ENCODE data around the gene DIO3.

The DIO3 gene

DNA sequence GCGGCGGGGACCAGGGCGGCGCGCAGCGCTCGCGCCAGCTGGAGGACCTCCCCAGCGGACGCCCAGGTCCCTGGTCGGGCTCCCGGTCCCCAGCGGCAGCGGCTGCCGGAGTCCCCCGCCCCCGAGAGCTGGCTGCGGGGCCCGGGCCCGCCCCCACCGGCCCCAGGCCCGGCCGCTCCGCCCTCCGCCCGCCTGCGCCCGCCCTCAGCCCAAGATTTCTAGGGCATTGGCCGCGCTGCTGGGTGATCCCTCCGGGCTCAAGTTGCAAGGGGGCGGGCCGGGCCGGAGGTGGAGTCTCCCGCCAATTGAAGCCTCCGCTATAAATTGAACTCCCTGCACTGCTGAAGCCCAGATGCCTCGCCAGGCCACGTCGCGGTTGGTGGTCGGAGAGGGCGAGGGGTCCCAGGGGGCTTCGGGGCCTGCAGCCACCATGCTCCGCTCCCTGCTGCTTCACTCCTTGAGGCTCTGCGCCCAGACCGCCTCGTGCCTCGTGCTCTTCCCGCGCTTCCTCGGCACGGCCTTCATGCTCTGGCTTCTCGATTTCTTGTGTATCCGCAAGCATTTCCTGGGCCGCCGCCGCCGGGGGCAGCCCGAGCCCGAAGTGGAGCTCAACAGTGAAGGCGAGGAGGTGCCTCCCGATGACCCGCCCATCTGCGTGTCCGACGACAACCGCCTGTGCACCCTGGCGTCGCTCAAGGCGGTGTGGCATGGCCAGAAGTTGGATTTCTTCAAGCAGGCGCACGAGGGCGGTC lies at the start of gene DIO3:
Gene DIO3 (plus strand): TSS at position 351 of the 752 bp plus-strand sequence.
- no peak for DNase-seq

DNA sequence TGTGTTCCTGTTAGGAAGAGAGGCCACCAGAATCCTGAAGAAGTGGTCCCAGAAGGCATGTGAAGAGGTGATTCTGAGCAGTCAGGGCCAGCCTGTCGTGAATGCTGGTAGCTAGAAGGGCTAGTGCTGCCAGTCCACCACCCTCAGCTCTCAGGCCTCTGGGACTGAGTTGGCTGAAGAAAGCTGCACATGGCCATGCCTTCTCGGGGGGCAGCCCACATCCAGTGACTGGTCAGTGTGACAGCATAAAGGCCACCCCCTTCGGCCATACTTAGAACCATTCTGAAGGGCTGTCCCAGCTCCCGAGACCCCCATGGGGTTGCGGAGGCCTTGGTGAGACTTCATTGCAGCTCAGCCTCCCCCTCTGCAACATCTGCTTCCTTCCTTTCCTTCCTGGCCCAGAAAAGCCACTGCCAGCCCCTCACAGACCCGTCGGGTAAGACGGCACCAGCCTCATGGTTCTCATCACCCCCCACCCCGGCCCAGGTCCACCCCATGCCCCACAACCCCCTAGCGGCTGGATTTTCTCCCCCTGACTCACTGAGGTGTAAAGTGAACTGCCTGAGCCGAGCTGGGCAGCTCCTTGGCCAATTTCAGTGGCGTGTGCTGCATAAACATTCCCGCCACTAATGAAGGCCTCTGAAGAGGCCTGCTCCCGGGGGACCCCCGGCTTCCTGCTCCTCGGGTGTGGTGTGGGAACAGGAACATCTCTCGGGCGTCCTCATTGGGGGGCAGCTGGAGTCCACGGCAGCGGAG lies 49.5 kb upstream of the DIO3 start:
- DNase-seq, result no peak

DNA sequence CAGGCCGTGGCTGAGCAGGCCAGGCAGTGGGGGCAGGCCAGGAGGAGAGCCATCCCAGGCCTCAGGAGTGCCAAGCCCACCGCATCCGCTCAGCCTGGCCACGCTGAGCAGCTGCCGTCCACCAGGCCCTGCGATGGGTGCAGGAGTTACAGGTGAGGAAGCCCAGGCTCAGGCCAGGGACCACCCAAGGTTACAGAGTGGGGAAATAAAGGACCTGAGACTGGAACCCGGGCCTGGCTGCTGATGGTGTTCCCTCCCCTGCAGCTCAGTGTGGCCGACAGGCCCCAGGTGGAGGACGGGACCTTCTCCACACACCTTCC lies 49.0 kb upstream of the DIO3 start:
- no peak for DNase-seq

DNA sequence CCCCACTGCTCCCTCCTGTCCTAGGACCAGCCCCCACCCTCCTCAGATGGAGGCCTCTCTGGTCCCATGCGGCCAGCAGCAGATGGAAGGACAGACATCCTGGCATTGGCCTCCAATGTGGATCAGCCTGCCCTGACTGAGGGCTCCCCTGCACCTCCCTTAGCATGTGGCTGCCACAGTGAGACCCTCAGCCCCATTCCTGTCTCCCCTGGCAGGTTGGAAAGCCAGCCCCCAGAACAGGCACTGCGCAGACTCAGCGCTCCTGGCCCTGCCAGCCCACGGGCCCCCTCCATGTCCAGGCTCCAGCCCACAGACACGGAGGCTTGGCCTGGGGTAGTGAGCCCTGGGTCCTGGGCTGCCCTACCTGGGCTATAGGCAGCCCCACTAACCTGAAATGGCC lies 47.2 kb upstream of the DIO3 start:
- no peak for DNase-seq

DNA sequence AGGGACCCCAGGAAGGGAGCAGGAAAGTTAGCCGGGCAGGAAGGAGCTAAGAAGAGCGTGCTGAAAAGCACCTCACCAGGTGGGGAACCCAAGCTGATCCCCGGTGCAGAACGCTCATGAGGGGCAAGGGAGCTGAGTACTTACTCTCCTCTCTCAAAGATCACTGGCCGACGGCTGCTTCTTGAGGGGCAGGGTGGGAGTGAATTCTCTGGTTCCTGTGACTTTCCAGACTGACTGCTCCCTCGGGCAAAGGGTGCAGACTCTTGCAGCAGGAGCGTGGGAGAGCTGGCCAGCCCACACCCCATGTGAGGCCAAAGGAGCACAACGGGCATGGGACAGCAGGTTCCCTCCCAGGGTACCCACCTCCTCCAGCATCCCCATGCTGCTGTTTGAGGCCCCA lies 44.9 kb upstream of the DIO3 start:
- DNase-seq, result no peak

DNA sequence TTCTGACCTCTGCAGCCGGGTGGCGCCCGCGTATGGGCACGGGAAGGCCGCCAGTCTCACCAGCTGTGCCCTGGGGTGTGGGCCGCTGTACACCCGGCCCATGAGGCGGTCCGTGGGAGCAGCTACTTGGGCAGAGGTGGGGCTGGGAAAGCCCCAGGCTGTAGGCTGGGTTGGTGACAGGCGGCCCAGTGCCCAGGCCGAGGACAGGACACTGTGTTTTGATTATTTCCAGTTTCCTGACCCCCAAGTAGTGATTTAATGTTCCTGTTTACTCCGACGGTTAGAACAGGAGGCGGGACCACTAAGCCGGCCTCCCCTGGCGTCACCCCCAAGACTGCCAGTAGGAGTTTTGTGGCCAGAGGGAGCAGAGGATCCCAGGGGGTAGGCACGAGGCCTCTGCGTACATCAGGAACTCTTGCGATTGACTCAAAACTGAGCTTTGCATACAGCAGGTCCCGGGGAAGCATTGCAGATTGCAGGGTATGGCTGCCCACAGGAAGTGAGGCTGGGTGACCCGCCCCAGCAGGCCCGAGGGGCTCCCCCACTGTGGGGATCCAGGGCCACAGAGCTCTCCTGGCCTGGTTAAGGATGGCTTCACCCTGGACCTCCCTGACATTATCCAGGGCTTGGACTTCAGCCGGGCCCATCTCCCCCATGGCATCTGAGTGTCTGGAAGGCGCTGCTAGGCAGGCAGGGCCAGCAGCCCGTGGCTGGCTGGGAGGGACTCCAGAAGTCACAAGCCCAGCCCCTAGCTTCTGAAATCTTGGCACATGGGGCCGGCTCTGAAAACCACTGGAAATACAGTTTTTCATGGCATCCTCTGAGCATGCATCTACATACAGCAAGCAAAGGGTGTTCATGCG lies 42.5 kb upstream of the DIO3 start:
- no peak for DNase-seq

DNA sequence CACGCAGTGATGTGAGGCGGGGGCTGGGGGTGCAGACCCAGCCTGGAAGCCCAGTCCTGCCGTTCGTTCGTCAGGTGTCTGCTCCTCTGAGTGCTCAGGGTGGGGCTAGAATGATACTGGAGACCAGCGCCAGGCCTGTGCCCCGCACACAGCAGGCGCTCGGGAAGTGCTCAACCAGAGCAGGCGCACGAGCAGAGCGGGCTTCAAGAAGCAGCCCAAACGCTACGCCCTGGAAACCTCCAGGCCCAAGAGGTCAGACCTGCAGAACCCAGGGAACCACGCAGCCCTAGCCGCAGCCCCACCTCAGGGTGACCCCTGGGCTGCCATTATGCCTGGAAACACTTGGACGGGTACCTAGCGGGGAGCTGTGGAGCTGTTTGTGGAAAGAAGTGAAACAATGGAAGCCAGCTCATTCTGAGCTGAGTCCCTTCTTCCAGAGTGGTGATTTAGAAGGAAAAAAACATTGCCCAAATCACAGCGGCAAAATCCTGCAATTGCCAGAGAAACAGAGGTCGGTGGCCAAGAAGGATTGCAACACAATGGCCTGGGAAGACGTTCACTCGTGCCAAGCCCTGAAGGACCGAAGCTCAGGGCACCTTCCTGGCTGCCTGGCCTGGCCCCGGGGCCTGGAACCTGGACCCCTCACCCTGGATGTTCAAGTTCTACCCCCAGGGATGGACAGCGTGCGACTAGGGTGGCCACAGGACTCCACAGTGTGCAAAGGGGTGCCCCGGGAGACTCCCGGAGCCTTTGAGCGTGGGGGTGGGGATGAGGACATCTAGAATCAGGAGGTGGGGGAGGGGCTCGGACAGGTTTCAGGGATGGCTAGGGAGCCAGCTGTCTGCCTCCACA lies 40.4 kb upstream of the DIO3 start:
- no peak for DNase-seq

DNA sequence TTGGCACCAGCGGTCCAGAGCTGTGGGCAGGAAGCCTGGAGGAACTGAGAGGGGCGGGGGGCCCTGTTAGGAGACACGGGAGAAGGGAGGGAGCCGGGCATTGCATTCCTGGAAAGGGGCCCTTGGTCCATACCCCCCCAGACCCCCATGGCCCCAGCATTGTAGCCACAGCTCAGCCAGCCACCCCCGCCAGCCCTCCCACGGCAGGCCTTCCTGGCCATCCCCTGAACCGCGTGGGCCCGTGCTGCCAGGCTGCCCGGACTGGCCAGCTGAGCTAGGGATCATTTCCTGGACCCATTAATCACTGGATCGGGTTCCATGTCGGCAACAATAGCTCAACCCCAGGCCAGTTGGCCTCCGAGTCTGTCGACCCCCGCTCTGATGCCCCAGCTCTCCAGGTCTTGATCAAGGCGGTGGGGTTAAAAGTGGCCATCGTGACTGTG lies 39.8 kb upstream of the DIO3 start:
- DNase-seq, result no peak

DNA sequence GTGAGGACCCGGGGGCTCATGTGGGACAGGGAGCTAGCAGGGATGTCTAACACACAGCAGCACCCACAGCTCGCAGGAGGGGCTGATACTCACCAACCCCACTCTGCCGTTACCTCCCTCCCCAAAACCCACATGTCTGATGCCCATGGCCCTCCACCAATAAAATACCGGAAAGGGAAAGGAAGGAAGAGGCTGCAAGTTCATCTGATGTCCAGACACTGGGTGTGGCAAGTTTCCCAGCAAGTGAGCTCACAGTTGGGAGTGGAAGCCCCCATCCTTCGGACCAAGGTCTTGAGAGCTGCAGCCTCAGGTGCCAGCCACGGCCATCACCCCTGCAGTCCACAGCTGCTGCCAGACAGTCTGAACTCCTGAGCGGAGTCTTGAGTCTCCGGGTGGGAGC lies 39.3 kb upstream of the DIO3 start:
- no peak for DNase-seq

DNA sequence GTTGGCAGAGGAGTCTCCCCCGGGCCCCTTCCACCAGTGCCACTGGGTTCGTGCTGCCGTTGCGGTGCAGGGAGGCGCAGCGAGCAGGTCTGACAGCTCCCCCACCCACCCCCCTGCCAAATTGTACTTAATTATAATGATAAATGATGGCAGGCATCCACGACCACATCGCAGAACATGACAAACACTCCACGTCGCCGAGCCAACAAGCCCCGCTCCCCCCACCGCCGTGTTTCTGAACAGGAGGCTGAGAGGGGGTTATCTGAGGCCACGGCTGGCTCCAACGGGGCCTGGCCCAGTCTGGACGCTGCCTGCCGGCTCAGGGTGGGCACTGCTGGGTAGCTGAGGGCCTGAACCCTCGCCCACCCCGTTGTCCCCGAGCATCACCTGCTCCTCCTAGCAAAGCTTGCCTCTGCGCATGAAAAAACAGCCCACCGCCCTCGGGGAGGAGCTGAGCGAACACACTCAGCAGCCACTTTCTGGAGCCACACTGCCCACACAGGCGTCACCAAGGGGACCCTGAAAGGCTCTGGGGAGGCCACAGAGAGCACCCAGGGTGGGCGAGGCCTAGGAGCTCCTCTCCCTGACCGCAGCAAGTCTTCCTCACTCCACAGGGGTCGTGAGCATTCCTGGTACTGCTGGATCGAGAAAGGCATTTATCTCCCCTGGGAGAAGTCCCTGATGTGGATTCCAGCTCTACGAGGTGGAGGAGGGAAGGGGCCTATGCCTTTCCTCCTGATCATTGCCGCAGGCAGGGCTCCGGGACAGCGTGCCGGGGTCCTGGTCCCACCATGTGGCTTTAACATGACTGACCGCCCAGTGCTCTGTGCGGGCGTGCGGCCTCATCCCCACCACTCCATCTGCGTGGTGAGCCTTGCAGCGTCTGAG lies 35.4 kb upstream of the DIO3 start:
- DNase-seq, result no peak

DNA sequence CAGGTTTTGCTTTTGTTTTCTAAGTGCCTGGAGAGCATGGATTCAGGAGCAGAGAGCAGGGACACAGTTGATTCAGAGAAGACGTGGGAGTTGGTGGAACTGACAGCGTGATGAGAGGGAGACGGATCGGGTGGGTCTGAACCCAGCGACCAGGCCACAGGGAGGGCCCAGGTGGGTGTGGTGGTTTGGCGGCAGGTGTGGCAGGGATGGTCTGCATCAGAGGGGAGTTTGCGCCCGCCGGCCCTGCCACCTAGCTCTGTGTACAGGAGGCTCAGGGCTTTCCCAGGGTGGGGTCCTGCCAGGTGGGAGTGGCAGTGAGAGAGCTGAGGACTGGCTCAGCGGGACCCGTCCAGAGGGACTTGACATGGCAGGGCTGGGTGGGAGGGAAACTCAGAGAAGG lies 33.3 kb upstream of the DIO3 start:
- no peak for DNase-seq

DNA sequence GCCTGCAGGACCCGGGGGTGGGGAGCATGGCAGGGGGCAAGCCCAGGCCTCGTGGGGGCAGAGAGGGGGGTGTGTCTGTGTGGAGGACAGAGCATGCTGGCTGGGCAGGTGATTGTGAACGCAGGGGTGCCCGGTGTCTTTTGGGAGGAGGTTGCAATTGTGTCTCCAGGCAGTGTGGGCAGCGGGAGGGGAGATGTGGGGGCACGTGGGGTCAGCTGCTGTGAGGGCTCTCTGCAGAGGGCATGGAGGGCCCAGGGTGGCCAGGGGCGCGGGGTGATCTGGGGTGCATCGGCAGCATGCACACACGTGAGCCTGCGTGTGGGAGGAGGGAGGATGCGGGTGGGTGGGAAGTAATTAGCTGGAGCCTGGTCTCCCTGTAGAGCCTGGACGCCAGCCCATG lies 32.2 kb upstream of the DIO3 start:
- DNase-seq, result no peak

DNA sequence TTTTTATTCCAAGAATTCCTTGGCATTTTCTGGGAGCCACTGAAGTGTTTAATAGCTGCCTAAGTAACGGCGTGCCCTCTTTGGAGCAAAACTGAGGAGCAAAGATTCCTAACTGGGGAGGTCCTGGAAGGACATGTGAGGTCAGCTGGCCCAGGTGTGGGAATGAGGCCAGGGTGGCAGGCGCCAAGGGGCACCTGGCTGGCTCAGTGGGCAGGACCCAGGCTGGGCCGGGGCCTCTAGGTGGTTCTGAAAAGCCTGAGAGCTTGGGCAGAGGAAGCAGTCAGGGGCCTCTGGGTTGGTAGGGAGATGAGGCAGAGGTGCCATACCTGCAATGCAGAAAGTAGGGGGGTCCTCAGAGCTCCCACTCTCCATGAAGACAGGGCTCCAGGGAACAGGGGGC lies 27.1 kb upstream of the DIO3 start:
- no peak for DNase-seq

DNA sequence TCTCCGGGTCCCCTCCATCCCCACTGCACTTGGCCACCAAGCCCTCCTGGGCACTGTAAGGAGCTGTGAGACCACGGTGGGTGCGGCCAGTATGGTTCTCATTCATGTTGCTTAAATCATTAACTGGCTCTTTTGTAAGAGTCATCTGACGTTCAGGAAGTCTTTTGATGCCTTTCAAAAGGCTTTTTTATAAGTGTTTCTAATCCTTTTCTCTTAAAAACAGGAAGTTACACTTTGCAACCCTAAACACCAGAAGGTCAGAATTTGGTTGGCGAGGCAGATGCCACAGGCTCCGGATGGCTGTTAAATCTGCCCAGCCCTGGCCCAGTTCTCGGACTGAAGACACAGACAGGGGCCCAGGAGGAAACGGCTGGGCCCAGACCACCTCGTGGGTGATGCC lies 26.1 kb upstream of the DIO3 start:
- DNase-seq, result no peak

DNA sequence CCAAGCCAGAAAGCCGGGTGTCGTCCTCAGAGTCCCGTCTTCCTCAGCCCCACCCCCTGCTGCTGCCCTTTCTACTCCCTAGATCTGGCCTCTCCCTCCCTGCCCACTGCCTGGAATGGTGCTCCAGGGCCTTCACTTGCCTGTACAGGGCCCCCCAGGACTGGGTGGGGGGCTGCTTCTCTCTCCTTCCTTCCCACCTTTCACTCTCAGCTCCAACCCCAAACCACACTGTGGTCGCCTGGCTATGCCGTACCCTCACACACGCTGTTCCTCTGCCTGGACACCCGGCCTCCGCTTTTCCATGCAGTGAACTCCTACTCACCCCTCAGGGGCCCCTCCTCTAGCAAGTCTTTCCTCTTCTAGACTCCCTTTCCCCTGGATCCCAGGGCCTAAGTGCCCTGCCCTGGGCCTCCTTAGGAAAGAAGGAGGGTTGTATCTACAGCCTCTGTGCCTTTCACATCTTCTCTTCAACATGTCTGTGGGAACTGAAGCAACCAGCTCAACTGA lies 25.5 kb upstream of the DIO3 start:
- no peak for DNase-seq

DNA sequence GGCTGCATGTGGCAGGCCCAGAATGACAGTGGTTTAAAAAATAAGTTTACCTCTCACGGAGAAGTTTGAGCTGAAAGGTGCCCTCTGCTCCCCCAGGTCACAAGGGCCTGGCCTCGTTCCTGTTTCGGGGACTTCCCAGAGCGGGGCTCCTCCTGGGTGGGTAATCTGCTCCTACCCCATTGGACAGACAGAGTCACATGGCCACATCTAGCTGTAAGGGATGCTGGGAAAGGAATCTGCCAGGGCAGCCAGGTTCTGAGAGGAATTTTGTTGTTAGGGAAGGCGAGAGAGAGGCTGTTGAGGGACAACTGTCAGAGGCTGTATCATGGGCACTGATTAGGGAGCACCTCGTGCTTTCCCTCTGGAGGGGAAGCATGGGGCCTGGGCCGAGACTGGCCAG lies 24.0 kb upstream of the DIO3 start:
- no peak for DNase-seq

DNA sequence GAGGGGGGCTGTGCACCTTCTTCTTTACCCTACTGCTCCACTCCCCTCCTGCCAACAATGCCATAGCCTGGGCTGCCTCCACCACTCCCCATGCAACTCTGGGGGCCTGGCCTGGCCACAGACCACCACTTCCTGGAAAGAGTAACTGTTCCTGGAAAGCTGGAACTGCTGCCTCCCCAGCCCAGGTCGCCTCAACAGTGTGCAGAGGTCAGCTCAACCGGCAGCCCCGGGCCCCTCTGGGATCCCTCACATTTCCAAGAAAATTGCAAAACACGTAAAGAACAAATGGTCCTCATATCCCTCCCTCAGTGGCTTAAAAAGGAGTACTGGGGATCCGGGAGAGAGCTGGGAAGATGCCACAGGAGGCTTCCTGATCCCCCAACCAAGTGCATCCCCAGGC lies 22.4 kb upstream of the DIO3 start:
- no peak for DNase-seq

DNA sequence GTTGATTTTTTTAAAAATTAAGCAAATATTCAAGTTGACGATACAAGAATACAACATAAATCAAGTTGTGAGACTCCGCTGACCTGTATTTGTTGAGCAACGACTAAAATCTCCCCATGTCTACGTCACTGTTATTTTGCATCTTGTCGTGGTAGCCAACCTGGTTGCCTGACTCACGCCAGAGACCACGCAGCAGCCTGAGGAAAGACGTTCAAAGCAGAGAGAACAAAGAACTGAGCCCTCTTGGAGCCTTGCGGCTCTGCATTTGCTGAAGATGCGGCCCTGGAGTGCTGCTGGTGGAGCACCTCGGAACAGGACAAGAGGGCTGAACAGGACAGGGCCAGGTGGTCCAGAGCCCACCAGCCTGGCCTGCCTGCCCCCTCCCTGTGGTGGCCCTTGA lies 21.4 kb upstream of the DIO3 start:
- no peak for DNase-seq

DNA sequence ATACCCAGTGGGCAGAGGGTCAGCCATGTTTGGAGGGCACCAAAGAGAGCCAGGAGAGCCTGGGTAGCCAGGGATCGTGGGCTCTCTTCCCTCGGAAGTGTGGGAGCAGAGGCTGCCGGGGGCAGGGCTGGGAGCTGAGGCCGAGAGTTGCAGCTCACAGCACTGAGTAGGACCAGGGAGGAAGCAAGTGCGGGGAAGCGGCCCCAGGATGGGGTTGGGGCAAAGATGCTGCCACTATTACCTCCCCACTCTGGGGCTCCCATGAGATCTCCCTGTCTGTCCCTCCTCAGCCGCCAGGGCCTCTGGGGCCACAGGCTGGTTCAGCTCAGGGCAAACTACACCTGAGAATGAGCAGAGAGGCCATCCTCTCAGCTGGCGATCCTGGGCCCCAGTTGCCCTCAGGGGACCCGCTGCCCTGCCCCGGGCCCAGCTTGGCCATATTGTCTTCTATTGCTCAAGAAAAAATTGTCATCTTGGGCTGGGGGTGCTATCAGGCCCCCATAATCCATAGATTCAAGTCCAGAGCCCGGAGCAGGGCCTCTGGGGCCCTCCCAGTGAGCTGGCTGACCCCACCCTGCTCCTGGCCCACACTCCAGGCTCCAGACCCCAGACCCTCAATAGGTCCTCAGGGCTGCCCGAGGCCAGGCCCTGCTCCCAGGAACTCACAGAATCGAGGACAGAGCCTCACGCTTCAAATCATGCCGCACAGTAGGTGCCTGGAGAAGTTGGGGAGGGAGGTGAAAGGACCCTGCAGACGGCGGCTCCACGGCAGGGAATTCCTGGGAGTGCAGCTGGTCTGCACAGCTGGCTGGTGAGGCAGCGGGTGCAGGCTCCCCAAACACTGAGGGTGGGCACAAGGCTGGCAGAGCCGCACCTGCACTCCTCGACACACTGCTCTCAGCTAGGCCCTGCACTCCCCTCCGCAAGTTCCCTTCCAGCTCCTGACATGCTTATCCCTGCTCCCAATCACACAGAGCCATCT lies 20.5 kb upstream of the DIO3 start:
- DNase-seq, result no peak

DNA sequence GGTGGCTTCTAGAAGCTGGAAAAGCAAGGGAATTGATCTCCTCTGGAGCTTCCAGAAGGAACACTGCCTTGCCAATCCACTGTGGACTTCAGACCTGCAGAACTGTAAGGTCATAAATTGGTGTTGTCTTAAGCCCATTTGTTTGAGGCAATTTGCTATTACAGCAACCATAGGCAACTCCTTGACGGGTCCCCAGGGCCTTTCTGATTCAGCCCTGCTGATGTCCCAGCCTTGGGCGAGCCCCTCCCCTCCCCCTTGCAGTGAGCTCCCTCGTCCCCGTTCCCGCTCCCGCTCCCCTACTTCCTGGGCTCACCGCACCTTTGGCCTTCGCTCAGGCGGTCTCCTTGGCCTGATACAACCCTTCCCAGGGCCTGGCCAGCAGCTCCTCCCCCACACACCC lies 18.9 kb upstream of the DIO3 start:
- DNase-seq, result no peak

All from stimulated activated naive CD4-positive, alpha-beta T cell treated with Interleukin-2 at 50 U/mL for 16 hours (primary cell).